Tibial artery (tissue), 4 donors: ENCODE data around the gene CAP2.
A peak's percentile ranks its signal among the peaks of the same experiment; 100 is the strongest.
"Not testable (repeated sequence)": the region's sequence is repeated elsewhere in the genome, so short reads cannot be mapped to it uniquely, and the experiment has no call there.

ENCODE experiments used
- DNase-seq, 2 donors: peaks; one replicate each; pipeline ENCODE4 v3.0.0-alpha.2; 2019
- H3K27ac ChIP-seq, 2 donors: fragments of 200-600 bp; sonication (generic) in 1 of 2; 1 replicate in 1 of 2; 2 replicates in 1 of 2; pipeline ENCODE4 v1.5.1; 2018 to 2019; ENCODE audit warnings: mild to moderate bottlenecking in 1 of 2
- H3K27me3 ChIP-seq, 2 donors: fragments of 200-600 bp; sonication (generic) in 1 of 2; one replicate each; pipeline versions ENCODE4 v1.5.1 to v1.6.0; 2016 to 2019
- H3K36me3 ChIP-seq, 3 donors: fragments of 200-600 bp; sonication (generic) in 2 of 3; one replicate each; pipeline ENCODE4 v1.5.1; 2016 to 2019; ENCODE audit warnings: mild to moderate bottlenecking in 2 of 3
- H3K4me1 ChIP-seq, 4 donors: fragments of 200-600 bp; sonication (generic) in 2 of 4; 1 replicate in 3 of 4; 2 replicates in 1 of 4; pipeline ENCODE4 v1.5.1; 2016 to 2019
- H3K4me3 ChIP-seq, 2 donors: fragments of 200-600 bp; sonication (generic) in 1 of 2; 1 replicate in 1 of 2; 2 replicates in 1 of 2; pipeline ENCODE4 v1.5.1; 2018 to 2019; ENCODE audit warnings: mild to moderate bottlenecking in 2 of 2
- H3K9me3 ChIP-seq, 3 donors: fragments of 200-600 bp; sonication (generic) in 1 of 3; one replicate each; pipeline ENCODE4 v1.5.1; 2016 to 2019
- CTCF ChIP-seq, 2 experiments: fragments of 200-600 bp in 1 of 2; fragments of 450-650 bp in 1 of 2; IDR thresholded peaks; one replicate each; pipeline ENCODE4 v1.5.1; 2017 to 2019; ENCODE audit warnings: antibody characterized with exemption in 2 of 2, mild to moderate bottlenecking in 1 of 2, moderate library complexity in 1 of 2
- intact Hi-C: fragments of 100-400 bp; cut with DNase I; formaldehyde crosslinking; loops from one replicate; pipeline ENCODE4 v1.15.0; 2023; ENCODE audit warnings: low total_unique reads

CAP2 gene

GRCh38 chr6:17577059-17577458 lies 183.7 kb downstream of the CAP2 start:
- Histone ChIP-seq H3K9me3 (peaks cover 0 to 10% (median 0%) of the 10 kb centered on the region in 3 donors), H3K36me3 (no peaks in the 10 kb centered on the region), H3K27me3 (no peaks in the 10 kb centered on the region), H3K4me3 (no peak overlapping the region), H3K27ac (no peak overlapping the region), H3K4me1 (peaks cover 0 to 4% (median 0%) of the 10 kb centered on the region in 4 donors)
- TF ChIP-seq CTCF (IDR thresholded peaks at IDR 0.05), result no peak
- no peak for DNase-seq
- intact Hi-C loops, result no loop called here

GRCh38 chr6:17580518-17581048 lies 187.2 kb downstream of the CAP2 start:
- Histone ChIP-seq H3K36me3 (no peaks in the 10 kb centered on the region), H3K27ac (peak overlapping the region; percentile 75 to 80), H3K4me1 (peaks cover 0 to 10% (median 2%) of the 10 kb centered on the region in 4 donors), H3K4me3 (peak overlapping the region; percentile 59 to 64), H3K9me3 (peaks cover 0 to 6% (median 0%) of the 10 kb centered on the region in 3 donors), H3K27me3 (no peaks in the 10 kb centered on the region)
- TF ChIP-seq CTCF (IDR thresholded peaks at IDR 0.05), result no peak
- intact Hi-C loops, result loop anchor here (5.0 kb wide), 1 partner anchor 298 kb away; the partner anchor contains the start of gene RBM24
- DNase-seq, result peak; percentile 28 to 72

DNA sequence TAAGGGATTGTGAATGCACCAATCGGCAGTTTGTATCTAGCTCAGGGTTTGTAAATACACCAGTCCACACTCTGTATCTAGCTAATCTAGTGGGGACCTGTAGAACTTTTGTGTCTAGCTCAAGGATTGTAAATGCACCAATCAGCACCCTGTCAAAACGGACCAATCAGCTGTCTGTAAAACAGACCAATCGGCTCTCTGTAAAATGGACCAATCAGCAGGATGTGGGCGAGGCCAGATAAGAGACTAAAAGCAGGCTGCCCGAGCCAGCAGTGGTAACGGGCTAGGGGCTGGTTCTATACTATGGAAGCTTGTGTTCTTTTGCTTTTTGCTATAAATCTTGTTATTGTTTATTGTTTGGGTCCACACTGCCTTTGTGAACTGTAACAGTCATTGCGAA lies 187.9 kb downstream of the CAP2 start:
- H3K27me3 ChIP-seq, H3K4me1 ChIP-seq, H3K4me3 ChIP-seq, DNase-seq, H3K9me3 ChIP-seq, H3K36me3 ChIP-seq: not testable (repeated sequence)
- intact Hi-C loops, result loop anchor here (5.0 kb wide), 1 partner anchor 299 kb away; the partner anchor contains the start of gene RBM24
- H3K27ac ChIP-seq, result peak overlapping the region; percentile 75 to 80

GRCh38 chr6:17583811-17584210 lies 190.4 kb downstream of the CAP2 start:
- Histone ChIP-seq H3K36me3 (no peaks in the 10 kb centered on the region), H3K27me3 (no peaks in the 10 kb centered on the region), H3K4me1 (peaks cover 0 to 10% (median 2%) of the 10 kb centered on the region in 4 donors), H3K9me3 (no peaks in the 10 kb centered on the region), H3K4me3 (peak overlapping the region in 1 of 2 donors; percentile 1), H3K27ac (peak overlapping the region; percentile 70)
- peak in 1 of 2 donors; percentile 25 for DNase-seq
- intact Hi-C loops, result loop anchor here (5.0 kb wide), 1 partner anchor 302 kb away; the partner anchor contains the start of gene RBM24
- TF ChIP-seq CTCF (IDR thresholded peaks at IDR 0.05), result no peak

DNA sequence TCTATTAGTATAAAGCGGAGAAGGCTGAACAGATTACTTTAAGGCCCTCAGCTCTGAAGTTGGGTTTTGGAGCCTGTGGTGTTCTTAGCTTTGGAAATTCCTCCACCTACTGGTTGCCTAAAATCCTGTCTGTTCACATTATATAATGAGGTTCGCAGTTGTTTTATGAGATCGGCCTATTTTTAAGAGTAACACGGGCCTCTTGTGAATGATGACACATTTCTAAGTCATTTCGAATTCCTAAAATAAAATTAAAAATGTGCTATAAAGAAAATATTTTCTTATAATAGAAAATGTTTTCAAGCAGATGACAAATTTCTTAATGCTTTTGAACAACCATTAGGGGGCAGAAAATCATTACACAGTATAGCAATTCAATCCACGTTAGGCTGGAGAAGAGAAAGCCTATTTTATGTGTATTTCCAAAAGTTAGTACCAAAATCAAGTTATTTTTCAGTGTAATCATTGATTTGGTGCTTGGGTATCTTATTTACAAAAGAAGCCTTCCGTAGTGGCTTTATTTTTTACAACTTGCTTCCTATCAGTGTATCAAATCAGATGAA lies 190.9 kb downstream of the CAP2 start:
- DNase-seq, result peak in 1 of 2 donors; percentile 33
- peak; percentile 76 to 96 for TF ChIP-seq CTCF (IDR thresholded peaks at IDR 0.05)
- peak overlapping the region; percentile 70 for H3K27ac ChIP-seq
- H3K36me3 ChIP-seq, result no peaks in the 10 kb centered on the region
- intact Hi-C loops, result loop anchor here (5.0 kb wide), 1 partner anchor 302 kb away; the partner anchor contains the start of gene RBM24
- H3K4me1 ChIP-seq, result peaks cover 0 to 10% (median 2%) of the 10 kb centered on the region in 4 donors
- no peaks in the 10 kb centered on the region for H3K9me3 ChIP-seq
- H3K4me3 ChIP-seq, result peak overlapping the region in 1 of 2 donors; percentile 1
- no peaks in the 10 kb centered on the region for H3K27me3 ChIP-seq

GRCh38 chr6:17585766-17586490 lies 192.5 kb downstream of the CAP2 start:
- DNase-seq, result no peak
- no peak overlapping the region for H3K27ac ChIP-seq
- no peaks in the 10 kb centered on the region for H3K27me3 ChIP-seq
- H3K9me3 ChIP-seq, result no peaks in the 10 kb centered on the region
- H3K36me3 ChIP-seq, result no peaks in the 10 kb centered on the region
- no peak for TF ChIP-seq CTCF (IDR thresholded peaks at IDR 0.05)
- H3K4me3 ChIP-seq, result no peak overlapping the region
- peaks cover 0 to 10% (median under 1%) of the 10 kb centered on the region in 4 donors for H3K4me1 ChIP-seq
- intact Hi-C loops, result loop anchor here (2.0 to 5.0 kb wide), 2 partner anchors 226 to 431 kb away; no protein-coding TSS in a partner anchor

DNA sequence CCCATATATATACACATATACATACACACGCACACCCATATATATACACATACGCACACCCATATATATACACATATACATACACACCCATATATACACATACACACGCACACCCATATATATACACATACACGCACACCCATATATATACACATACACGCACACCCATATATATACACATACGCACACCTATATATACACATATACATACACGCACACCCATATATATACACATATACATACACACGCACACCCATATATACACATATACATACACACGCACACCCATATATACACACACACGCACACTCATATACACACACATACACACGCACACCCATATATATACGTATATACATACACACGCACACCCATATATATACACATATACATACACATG lies 193.2 kb downstream of the CAP2 start:
- not testable (repeated sequence) for DNase-seq

More for the DNA sequence above, 193.2 kb downstream of the CAP2 start:
- H3K27ac ChIP-seq, H3K36me3 ChIP-seq, H3K9me3 ChIP-seq, H3K4me1 ChIP-seq, H3K27me3 ChIP-seq, H3K4me3 ChIP-seq: not testable (repeated sequence)
- intact Hi-C loops, result loop anchor here (2.0 to 5.0 kb wide), 2 partner anchors 226 to 432 kb away; no protein-coding TSS in a partner anchor
